Measurements from ENCODE around the gene KIF1A. TPM values are rescaled to one million over a fixed set of nuclear protein-coding genes. Genes with fewer than 3 reads are reported as not detected.

The KIF1A gene
- total and polyA plus RNA-seq, 5 donors from 2014 or later, result not detected

DNA sequence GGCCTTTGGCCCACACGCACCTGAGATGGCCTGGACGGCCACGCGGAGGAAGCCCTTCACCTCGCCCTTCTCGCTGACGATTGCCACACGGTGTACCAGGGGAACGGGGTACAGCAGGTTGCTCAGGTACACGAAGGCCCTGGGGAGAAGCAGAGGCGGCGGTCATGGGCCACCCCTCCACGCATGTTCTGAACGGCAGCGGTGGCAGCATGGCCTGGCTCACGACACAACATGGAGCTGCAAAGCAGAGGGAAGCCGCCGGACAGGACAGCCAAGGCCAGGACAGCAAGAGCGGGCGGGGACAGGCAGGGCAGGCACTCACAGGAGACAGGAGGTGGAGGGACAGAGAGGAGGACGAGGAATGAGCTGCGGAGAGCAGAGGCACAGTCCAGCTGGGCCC, 69.6 kb downstream of the KIF1A start:
- Histone ChIP-seq H3K27me3 (ENCODE audit: control insufficient read depth, insufficient read depth, low read length) (no peaks in the 10 kb centered on the region), H3K36me3 (ENCODE audit: control insufficient read depth, insufficient read depth, low read length) (no peaks in the 10 kb centered on the region), H3K27ac (ENCODE audit: insufficient read depth, low read length, poor library complexity, severe bottlenecking) (no peak overlapping the region), H3K9me3 (ENCODE audit: control insufficient read depth in 2 of 2, low read length in 2 of 2) (no peaks in the 10 kb centered on the region), H3K4me1 (ENCODE audit: control insufficient read depth, insufficient read depth, low read length, poor library complexity, severe bottlenecking) (no peaks in the 10 kb centered on the region), H3K4me3 (ENCODE audit: low read depth, low read length) (no peak overlapping the region)
- no peak for DNase-seq
- Mint-ChIP-seq H3K4me1 (no peaks in the 10 kb centered on the region), H3K27me3 (no peaks in the 10 kb centered on the region), H3K9me3 (no peaks in the 10 kb centered on the region), H3K4me3 (no peak overlapping the region), H3K27ac (no peak overlapping the region), H3K36me3 (no peaks in the 10 kb centered on the region)
- ATAC-seq (ENCODE audit: low read depth in 2 of 2), result no peak

DNA sequence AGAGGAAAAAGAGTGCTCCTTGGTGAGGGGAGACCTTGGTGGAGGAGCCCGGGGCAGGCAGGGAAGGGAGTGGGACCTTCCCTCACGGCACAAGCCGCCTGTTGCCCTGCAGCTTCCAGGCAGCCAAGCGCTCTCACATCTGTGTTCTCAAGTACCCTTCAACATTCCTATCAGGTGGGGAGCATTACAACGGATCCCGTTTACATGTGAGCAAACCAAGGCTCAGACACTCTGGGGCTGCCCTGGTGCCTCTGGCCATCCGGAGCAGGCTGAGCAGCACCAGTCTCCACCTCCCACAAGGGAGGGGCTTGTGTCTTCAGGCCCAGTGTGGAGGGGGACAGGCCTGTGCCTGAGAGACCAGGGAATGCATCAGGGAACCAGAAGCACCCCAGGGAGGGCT, 70.5 kb downstream of the KIF1A start:
- Histone ChIP-seq H3K4me1 (ENCODE audit: control insufficient read depth, insufficient read depth, low read length, poor library complexity, severe bottlenecking) (no peaks in the 10 kb centered on the region), H3K27me3 (ENCODE audit: control insufficient read depth, insufficient read depth, low read length) (no peaks in the 10 kb centered on the region), H3K27ac (ENCODE audit: insufficient read depth, low read length, poor library complexity, severe bottlenecking) (no peak overlapping the region), H3K9me3 (ENCODE audit: control insufficient read depth in 2 of 2, low read length in 2 of 2) (no peaks in the 10 kb centered on the region), H3K36me3 (ENCODE audit: control insufficient read depth, insufficient read depth, low read length) (no peaks in the 10 kb centered on the region), H3K4me3 (ENCODE audit: low read depth, low read length) (no peak overlapping the region)
- Mint-ChIP-seq H3K9me3 (no peaks in the 10 kb centered on the region), H3K4me3 (no peak overlapping the region), H3K27me3 (no peaks in the 10 kb centered on the region), H3K27ac (no peak overlapping the region), H3K4me1 (no peaks in the 10 kb centered on the region), H3K36me3 (no peaks in the 10 kb centered on the region)
- ATAC-seq (ENCODE audit: low read depth in 2 of 2) (no peak), DNase-seq (no peak)

DNA sequence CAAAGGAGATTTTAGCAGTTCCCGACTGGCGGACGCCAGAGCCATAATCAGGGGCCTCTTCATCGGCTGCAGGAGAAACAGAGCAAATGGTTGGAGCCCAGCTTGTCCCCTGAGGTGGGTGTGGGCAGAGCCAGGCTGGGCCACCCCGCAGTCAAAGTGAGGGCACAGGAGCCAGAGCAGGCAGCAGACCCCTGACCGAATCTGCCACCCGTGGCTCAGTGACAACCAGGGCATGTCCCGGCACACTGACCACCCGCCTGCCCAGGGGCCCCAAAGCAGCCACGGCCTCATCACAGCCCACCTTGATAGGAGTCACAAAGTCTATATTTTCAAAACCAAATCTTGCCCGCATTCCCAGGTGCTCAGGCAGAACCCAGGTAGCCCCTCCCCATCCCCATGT, 72.8 kb downstream of the KIF1A start:
- Histone ChIP-seq H3K4me3 (ENCODE audit: low read depth, low read length) (no peak overlapping the region), H3K27me3 (ENCODE audit: control insufficient read depth, insufficient read depth, low read length) (no peaks in the 10 kb centered on the region), H3K4me1 (ENCODE audit: control insufficient read depth, insufficient read depth, low read length, poor library complexity, severe bottlenecking) (no peaks in the 10 kb centered on the region), H3K36me3 (ENCODE audit: control insufficient read depth, insufficient read depth, low read length) (no peaks in the 10 kb centered on the region), H3K27ac (ENCODE audit: insufficient read depth, low read length, poor library complexity, severe bottlenecking) (no peak overlapping the region), H3K9me3 (ENCODE audit: control insufficient read depth in 2 of 2, low read length in 2 of 2) (no peaks in the 10 kb centered on the region)
- DNase-seq, result no peak
- no peaks in the 10 kb centered on the region for H3K4me1 Mint-ChIP-seq
- no peaks in the 10 kb centered on the region for H3K36me3 Mint-ChIP-seq
- ATAC-seq (ENCODE audit: low read depth in 2 of 2), result no peak
- no peak overlapping the region for H3K4me3 Mint-ChIP-seq
- H3K27ac Mint-ChIP-seq, result no peak overlapping the region
- no peaks in the 10 kb centered on the region for H3K27me3 Mint-ChIP-seq
- H3K9me3 Mint-ChIP-seq, result no peaks in the 10 kb centered on the region

DNA sequence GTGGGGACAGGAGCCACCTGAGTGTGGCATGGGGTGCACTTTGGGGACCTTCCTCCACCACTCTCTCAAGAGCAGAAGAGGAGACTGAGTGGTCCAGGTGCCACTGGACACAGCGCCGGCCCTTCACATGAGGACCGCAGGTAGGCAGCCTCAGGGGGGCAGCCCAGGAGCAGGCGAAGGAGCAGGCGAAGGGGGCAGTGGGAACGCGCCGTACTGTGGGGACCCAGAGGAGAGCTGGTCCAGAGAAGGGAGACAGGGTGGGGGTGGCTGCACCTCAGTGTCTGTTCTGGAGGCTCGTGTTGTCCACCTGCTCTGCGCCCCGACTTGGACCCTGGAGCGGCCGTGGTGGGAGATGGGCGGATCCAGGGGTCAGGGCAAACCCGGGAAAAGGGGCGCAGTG, 73.3 kb downstream of the KIF1A start:
- Histone ChIP-seq H3K27ac (ENCODE audit: insufficient read depth, low read length, poor library complexity, severe bottlenecking) (no peak overlapping the region), H3K4me3 (ENCODE audit: low read depth, low read length) (no peak overlapping the region), H3K27me3 (ENCODE audit: control insufficient read depth, insufficient read depth, low read length) (no peaks in the 10 kb centered on the region), H3K4me1 (ENCODE audit: control insufficient read depth, insufficient read depth, low read length, poor library complexity, severe bottlenecking) (no peaks in the 10 kb centered on the region), H3K9me3 (ENCODE audit: control insufficient read depth in 2 of 2, low read length in 2 of 2) (no peaks in the 10 kb centered on the region), H3K36me3 (ENCODE audit: control insufficient read depth, insufficient read depth, low read length) (no peaks in the 10 kb centered on the region)
- peaks cover 0 to 1% (median 0%) of the 10 kb centered on the region in 7 donors for H3K9me3 Mint-ChIP-seq
- H3K4me3 Mint-ChIP-seq, result no peak overlapping the region
- no peak overlapping the region for H3K27ac Mint-ChIP-seq
- no peak for ATAC-seq (ENCODE audit: low read depth in 2 of 2)
- no peak for DNase-seq
- peaks cover 0 to 2% (median 0%) of the 10 kb centered on the region in 4 donors for H3K4me1 Mint-ChIP-seq
- no peaks in the 10 kb centered on the region for H3K36me3 Mint-ChIP-seq
- H3K27me3 Mint-ChIP-seq, result no peaks in the 10 kb centered on the region

DNA sequence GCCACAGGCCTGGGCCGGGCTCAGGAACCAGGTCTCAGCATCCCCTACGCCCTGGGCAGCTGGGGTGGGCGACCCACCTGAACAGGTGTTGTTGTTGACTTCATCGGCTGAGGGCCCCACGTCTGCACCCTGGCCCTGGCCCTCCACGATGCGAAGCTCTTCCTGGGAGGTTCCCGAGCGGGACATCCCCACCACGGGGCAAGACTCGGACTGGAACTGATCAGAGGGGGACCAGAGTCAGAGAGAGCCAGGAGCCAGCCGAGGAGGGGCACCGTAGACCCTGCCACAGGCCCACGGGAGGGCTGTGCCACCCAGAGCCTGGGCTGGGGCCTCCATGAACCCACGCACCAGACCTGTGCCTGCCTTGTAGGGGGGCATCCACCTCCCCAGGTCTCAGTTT, 74.1 kb downstream of the KIF1A start:
- no peaks in the 10 kb centered on the region for H3K4me1 ChIP-seq (ENCODE audit: control insufficient read depth, insufficient read depth, low read length, poor library complexity, severe bottlenecking)
- no peak overlapping the region for H3K27ac ChIP-seq (ENCODE audit: insufficient read depth, low read length, poor library complexity, severe bottlenecking)
- H3K36me3 Mint-ChIP-seq, result no peaks in the 10 kb centered on the region
- no peaks in the 10 kb centered on the region for H3K9me3 ChIP-seq (ENCODE audit: control insufficient read depth in 2 of 2, low read length in 2 of 2)
- H3K27me3 ChIP-seq (ENCODE audit: control insufficient read depth, insufficient read depth, low read length), result no peaks in the 10 kb centered on the region
- no peak overlapping the region for H3K4me3 Mint-ChIP-seq
- no peaks in the 10 kb centered on the region for H3K27me3 Mint-ChIP-seq
- ATAC-seq (ENCODE audit: low read depth in 2 of 2) (no peak), DNase-seq (no peak)
- H3K27ac Mint-ChIP-seq, result no peak overlapping the region
- H3K4me1 Mint-ChIP-seq, result peaks cover 0 to 3% (median 0%) of the 10 kb centered on the region in 4 donors
- peaks cover 0 to 2% (median 0%) of the 10 kb centered on the region in 7 donors for H3K9me3 Mint-ChIP-seq
- H3K36me3 ChIP-seq (ENCODE audit: control insufficient read depth, insufficient read depth, low read length), result no peaks in the 10 kb centered on the region
- no peak overlapping the region for H3K4me3 ChIP-seq (ENCODE audit: low read depth, low read length)

DNA sequence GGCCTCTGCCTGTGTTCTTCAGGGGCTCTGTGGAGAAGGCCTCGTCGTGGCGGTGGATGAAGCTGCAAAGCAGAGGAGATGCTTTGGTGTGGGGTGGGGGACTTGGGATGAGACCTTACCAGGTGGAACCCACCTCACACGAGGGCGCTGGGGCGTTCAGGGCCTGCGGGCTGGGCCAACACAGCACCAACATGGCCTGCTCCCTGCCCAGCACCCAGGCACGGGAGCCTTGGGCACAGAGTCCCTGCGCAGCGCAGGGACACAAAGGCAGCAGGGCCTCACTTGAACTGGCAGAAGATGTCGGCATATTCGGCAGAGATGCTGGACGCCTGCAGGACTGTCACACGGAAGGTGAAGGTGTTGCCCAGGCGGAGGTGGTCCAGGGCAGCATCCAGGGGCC, 74.6 kb downstream of the KIF1A start:
- DNase-seq (no peak), ATAC-seq (ENCODE audit: low read depth in 2 of 2) (no peak)
- Mint-ChIP-seq H3K4me3 (no peak overlapping the region), H3K4me1 (peaks cover 0 to 3% (median 0%) of the 10 kb centered on the region in 4 donors), H3K36me3 (no peaks in the 10 kb centered on the region), H3K27ac (no peak overlapping the region), H3K9me3 (peaks cover 0 to 2% (median 0%) of the 10 kb centered on the region in 7 donors), H3K27me3 (no peaks in the 10 kb centered on the region)
- Histone ChIP-seq H3K27me3 (ENCODE audit: control insufficient read depth, insufficient read depth, low read length) (no peaks in the 10 kb centered on the region), H3K36me3 (ENCODE audit: control insufficient read depth, insufficient read depth, low read length) (no peaks in the 10 kb centered on the region), H3K4me1 (ENCODE audit: control insufficient read depth, insufficient read depth, low read length, poor library complexity, severe bottlenecking) (no peaks in the 10 kb centered on the region), H3K27ac (ENCODE audit: insufficient read depth, low read length, poor library complexity, severe bottlenecking) (no peak overlapping the region), H3K9me3 (ENCODE audit: control insufficient read depth in 2 of 2, low read length in 2 of 2) (no peaks in the 10 kb centered on the region), H3K4me3 (ENCODE audit: low read depth, low read length) (no peak overlapping the region)

DNA sequence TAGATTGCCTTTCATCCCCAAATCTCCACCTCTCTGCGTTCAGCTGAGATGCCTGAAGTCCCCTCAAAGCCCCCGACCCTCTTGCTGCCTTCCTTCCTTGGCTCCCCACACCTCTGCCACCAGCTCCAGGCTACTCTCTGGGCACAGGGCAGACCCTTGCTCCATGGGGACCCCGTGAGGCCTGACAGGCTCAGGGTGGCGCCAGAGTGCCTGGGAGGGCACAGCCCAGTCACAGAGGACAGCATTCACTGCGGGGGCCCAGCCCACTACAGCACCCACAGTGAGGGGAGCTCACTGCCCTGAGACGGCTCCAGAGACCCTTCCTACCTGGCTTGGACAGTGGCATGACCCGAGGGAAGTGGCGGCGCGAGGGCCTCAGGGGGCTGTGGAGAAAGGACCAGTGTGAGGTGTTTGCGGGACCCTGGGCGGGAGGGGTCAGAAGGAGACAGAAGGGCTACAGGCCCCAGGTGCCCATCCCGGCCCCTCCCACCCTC, 77.4 kb downstream of the KIF1A start:
- H3K27me3 ChIP-seq (ENCODE audit: control insufficient read depth, insufficient read depth, low read length), result no peaks in the 10 kb centered on the region
- ATAC-seq (ENCODE audit: low read depth in 2 of 2), result no peak
- H3K27me3 Mint-ChIP-seq, result no peaks in the 10 kb centered on the region

DNA sequence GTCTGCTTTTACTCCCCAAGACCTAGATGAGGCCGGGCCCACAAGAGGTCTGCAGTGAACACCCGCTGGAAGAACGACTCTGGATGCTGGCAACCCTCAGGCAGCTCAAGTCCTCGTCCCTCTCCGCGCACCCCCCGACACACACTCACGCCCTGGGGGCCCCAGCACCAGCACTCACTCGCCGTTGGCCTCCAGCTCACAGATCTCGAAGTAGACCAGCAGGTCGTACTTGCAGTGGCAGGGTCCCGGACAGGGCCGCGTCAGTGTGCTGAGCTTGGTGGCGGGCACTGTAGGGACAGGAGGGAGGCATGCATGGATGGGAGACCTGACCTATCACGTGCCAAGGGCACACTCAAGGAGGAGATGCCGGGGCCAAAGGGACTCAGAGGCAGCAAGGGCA, 78.9 kb downstream of the KIF1A start:
- Histone ChIP-seq H3K9me3 (ENCODE audit: control insufficient read depth in 2 of 2, low read length in 2 of 2) (no peaks in the 10 kb centered on the region), H3K4me1 (ENCODE audit: control insufficient read depth, insufficient read depth, low read length, poor library complexity, severe bottlenecking) (no peaks in the 10 kb centered on the region), H3K36me3 (ENCODE audit: control insufficient read depth, insufficient read depth, low read length) (no peaks in the 10 kb centered on the region), H3K4me3 (ENCODE audit: low read depth, low read length) (no peak overlapping the region), H3K27ac (ENCODE audit: insufficient read depth, low read length, poor library complexity, severe bottlenecking) (no peak overlapping the region), H3K27me3 (ENCODE audit: control insufficient read depth, insufficient read depth, low read length) (no peaks in the 10 kb centered on the region)
- Mint-ChIP-seq H3K4me3 (no peak overlapping the region), H3K27ac (no peak overlapping the region), H3K9me3 (peaks cover 0 to 2% (median 0%) of the 10 kb centered on the region in 7 donors), H3K27me3 (no peaks in the 10 kb centered on the region), H3K36me3 (no peaks in the 10 kb centered on the region), H3K4me1 (peaks cover 0 to 5% (median 0%) of the 10 kb centered on the region in 4 donors)
- DNase-seq (no peak), ATAC-seq (ENCODE audit: low read depth in 2 of 2) (no peak)

More for the DNA sequence above, 77.4 kb downstream of the KIF1A start:
- Mint-ChIP-seq H3K4me3 (no peak overlapping the region), H3K27ac (no peak overlapping the region), H3K4me1 (peaks cover 0 to 5% (median 0%) of the 10 kb centered on the region in 4 donors), H3K9me3 (peaks cover 0 to 2% (median 0%) of the 10 kb centered on the region in 7 donors), H3K36me3 (no peaks in the 10 kb centered on the region)
- DNase-seq, result no peak
- Histone ChIP-seq H3K36me3 (ENCODE audit: control insufficient read depth, insufficient read depth, low read length) (no peaks in the 10 kb centered on the region), H3K4me3 (ENCODE audit: low read depth, low read length) (no peak overlapping the region), H3K4me1 (ENCODE audit: control insufficient read depth, insufficient read depth, low read length, poor library complexity, severe bottlenecking) (no peaks in the 10 kb centered on the region), H3K27ac (ENCODE audit: insufficient read depth, low read length, poor library complexity, severe bottlenecking) (no peak overlapping the region), H3K9me3 (ENCODE audit: control insufficient read depth in 2 of 2, low read length in 2 of 2) (no peaks in the 10 kb centered on the region)

All from CD4-positive, CD25-positive, alpha-beta regulatory T cell (primary cell).